Activated CD8-positive, alpha-beta T cell treated with anti-CD3 and anti-CD28 coated beads for 36 hours (primary cell): Measurements from ENCODE around the gene NBPF11. TPM values are rescaled to one million over a fixed set of nuclear protein-coding genes. Genes with fewer than 3 reads are reported as not detected.
"Not testable (repeated sequence)": the region's sequence is repeated elsewhere in the genome, so short reads cannot be mapped to it uniquely, and the experiment has no call there.

Experiments
- ATAC-seq: fragments of 200-7000 bp; cut with Tn5 transposase; one replicate; pipeline ENCODE4 v1.10.0; 2021; ENCODE audit warnings: mild to moderate bottlenecking, moderate library complexity
- CTCF ChIA-PET: fragments of 350-600 bp; sonication (Branson Sonifier 250); formaldehyde crosslinking; loops from one replicate; lab custom pipeline; 2021; ENCODE audit warnings: antibody characterized with exemption; lab: Charles Lee
- POLR2A ChIA-PET: fragments of 350-600 bp; sonication (Branson Sonifier 250); formaldehyde crosslinking; loops from one replicate; lab custom pipeline; 2021; ENCODE audit warnings: antibody characterized with exemption; lab: Charles Lee
- DNase-seq: peaks from one replicate; pipeline ENCODE4 v3.0.0-alpha.2; 2020
- H3K27ac Mint-ChIP-seq: one replicate; pipeline ENCODE4 v1.8.0; 2021; ENCODE audit warnings: mild to moderate bottlenecking, mixed read lengths
- H3K27me3 Mint-ChIP-seq: one replicate; pipeline ENCODE4 v1.8.0; 2021; ENCODE audit warnings: mixed read lengths
- H3K36me3 Mint-ChIP-seq: one replicate; pipeline ENCODE4 v1.8.0; 2021; ENCODE audit warnings: low read depth, mixed read lengths
- H3K4me1 Mint-ChIP-seq: one replicate; pipeline ENCODE4 v1.8.0; 2021; ENCODE audit warnings: low read depth, mixed read lengths
- H3K4me3 Mint-ChIP-seq: one replicate; pipeline ENCODE4 v1.8.0; 2021; ENCODE audit warnings: mild to moderate bottlenecking, moderate library complexity, mixed read lengths
- H3K9me3 Mint-ChIP-seq: one replicate; pipeline ENCODE4 v1.8.0; 2021; ENCODE audit warnings: mixed read lengths
- intact Hi-C: fragments of 100-400 bp; cut with micrococcal nuclease; formaldehyde crosslinking; loops from one replicate; pipeline ENCODE4 v1.10.0; 2022
- total RNA-seq, 2 experiments: library from RNA; stranded (reverse); gene quantifications; one replicate each; pipeline ENCODE4 v1.2.3, GENCODE V29; 2021

NBPF11 gene, protein sequence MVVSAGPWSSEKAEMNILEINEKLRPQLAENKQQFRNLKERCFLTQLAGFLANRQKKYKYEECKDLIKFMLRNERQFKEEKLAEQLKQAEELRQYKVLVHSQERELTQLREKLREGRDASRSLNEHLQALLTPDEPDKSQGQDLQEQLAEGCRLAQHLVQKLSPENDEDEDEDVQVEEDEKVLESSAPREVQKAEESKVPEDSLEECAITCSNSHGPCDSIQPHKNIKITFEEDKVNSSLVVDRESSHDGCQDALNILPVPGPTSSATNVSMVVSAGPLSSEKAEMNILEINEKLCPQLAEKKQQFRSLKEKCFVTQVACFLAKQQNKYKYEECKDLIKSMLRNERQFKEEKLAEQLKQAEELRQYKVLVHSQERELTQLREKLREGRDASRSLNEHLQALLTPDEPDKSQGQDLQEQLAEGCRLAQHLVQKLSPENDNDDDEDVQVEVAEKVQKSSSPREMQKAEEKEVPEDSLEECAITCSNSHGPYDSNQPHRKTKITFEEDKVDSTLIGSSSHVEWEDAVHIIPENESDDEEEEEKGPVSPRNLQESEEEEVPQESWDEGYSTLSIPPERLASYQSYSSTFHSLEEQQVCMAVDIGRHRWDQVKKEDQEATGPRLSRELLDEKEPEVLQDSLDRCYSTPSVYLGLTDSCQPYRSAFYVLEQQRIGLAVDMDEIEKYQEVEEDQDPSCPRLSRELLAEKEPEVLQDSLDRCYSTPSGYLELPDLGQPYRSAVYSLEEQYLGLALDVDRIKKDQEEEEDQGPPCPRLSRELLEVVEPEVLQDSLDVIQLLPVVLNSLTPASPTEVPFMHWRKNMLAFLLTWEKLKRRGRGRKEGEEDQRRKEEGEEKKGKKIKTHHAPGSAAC
- total RNA-seq: 1 to 10 TPM; 5.6 to 7.2 TPM

DNA sequence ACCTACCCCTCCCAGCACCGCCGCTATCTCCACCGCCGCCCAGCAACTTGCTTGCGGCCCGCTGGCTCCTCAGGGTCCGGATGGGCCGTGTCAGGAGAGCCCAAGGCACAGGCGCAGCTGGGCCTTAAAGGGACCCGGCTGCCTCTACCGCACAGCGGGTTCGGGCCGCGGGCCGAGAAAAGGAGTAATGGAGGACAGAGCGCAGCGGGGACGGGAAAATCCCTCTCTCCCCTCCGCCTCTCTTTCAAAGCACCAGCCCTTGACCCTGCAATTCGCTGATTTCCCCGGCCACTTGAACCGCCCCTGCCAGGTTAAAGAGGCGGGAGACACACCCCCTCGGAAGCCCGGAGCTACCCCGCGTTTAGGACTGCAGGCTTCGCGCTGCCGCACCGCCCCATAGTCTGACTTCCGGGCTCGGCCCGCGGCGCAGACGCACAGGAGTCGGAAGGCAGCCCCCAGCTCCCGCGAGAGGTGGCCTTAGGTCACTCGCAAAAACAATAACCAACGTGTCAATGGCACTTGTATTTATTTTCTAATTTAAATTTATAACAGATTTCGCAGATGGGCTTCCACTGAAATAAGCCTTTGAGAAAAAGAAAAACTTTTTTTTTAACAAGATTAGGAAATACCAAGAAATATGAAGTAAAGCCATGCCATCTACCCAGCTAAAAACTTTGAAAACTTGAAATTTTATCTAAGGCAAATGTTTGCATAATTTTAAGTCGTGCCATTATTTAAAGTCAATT is at the start of gene NBPF11:
TSS of gene NBPF11 (minus strand) at position 371 of the 746 bp plus-strand sequence. CDS start 25,278 bp downstream, outside the sequence.
- CTCF ChIA-PET, H3K9me3 Mint-ChIP-seq, H3K27me3 Mint-ChIP-seq, H3K36me3 Mint-ChIP-seq, intact Hi-C loops: not testable (repeated sequence)
- Mint-ChIP-seq H3K4me1 (peaks cover 13% of the 10 kb centered on the region), H3K27ac (peak within 1 kb of the TSS; percentile 89), H3K4me3 (peak within 1 kb of the TSS; percentile 93)
- DNase-seq (peak; percentile 90), ATAC-seq (peak; percentile 98)
- POLR2A ChIA-PET: interaction anchor here (1.8 kb wide), 1 partner anchor 182 kb away, joined by 8 read pairs; no protein-coding TSS in a partner anchor

DNA sequence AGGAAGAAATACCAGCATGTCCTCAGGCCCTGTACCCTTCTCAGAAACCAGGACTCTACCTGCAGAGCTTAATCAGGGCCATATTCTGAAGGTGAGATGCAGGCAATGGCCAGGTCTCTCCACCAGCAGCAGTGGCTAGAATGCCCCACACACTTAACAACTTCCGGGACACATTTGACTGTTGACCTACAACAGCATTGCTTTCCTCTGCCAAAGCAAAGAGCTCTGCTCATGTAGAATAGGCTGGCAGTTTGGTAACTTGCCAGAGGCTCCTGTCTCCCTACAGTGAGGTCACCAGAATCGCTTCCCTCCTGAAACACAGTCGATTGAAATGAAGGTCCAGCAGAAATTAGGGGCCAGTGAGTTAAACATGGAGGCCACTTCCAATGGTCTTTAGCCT is 45.3 kb upstream of the NBPF11 start:
- DNase-seq, intact Hi-C loops, H3K27me3 Mint-ChIP-seq, H3K36me3 Mint-ChIP-seq, H3K4me1 Mint-ChIP-seq, CTCF ChIA-PET, H3K27ac Mint-ChIP-seq, POLR2A ChIA-PET, H3K9me3 Mint-ChIP-seq, H3K4me3 Mint-ChIP-seq: not testable (repeated sequence)
- peak; percentile 24 for ATAC-seq

DNA sequence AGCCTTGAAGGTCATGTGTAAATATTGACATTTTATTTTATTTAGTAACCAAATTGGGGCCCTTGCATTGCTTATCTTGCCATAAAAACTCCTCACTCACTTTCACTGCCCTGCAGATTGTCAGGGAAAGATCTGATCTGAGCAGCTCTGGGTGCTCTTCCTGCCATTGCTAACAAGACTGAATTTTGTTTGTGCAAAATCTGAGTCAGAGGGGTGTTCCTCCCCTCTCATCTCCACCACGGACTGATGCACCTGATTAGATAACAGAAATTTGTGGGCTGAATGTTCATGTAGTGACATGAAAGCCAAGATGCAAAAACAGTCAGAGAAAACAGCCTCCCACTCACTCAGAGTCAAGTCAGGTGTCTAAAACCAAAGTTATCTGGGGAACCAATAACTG is 44.9 kb upstream of the NBPF11 start:
- H3K4me1 Mint-ChIP-seq, intact Hi-C loops, H3K27me3 Mint-ChIP-seq, DNase-seq, H3K27ac Mint-ChIP-seq, H3K36me3 Mint-ChIP-seq, H3K9me3 Mint-ChIP-seq, POLR2A ChIA-PET, CTCF ChIA-PET, H3K4me3 Mint-ChIP-seq: not testable (repeated sequence)
- ATAC-seq: peak; percentile 86

DNA sequence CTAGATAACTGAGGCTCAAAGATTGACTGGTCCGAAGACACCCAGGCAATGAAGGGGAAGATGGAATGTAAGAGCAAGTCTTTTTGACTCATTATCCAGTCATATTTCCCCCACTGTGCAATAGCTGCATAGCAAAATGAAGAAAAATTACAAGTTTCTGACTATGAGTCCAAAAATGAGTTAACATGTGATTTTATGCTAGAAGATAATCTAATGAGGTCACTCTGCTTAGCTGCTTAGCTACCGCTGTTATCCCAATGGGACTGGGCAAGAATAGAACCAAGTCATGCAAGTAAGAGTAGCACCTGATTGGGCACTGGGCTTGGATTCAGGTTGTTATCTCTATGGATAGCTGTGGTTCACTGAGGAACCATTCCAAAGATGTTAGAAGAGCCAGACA is 43.0 kb upstream of the NBPF11 start:
- DNase-seq, H3K27ac Mint-ChIP-seq, intact Hi-C loops, ATAC-seq, H3K4me3 Mint-ChIP-seq, H3K4me1 Mint-ChIP-seq, POLR2A ChIA-PET, H3K9me3 Mint-ChIP-seq, H3K36me3 Mint-ChIP-seq, H3K27me3 Mint-ChIP-seq, CTCF ChIA-PET: not testable (repeated sequence)

DNA sequence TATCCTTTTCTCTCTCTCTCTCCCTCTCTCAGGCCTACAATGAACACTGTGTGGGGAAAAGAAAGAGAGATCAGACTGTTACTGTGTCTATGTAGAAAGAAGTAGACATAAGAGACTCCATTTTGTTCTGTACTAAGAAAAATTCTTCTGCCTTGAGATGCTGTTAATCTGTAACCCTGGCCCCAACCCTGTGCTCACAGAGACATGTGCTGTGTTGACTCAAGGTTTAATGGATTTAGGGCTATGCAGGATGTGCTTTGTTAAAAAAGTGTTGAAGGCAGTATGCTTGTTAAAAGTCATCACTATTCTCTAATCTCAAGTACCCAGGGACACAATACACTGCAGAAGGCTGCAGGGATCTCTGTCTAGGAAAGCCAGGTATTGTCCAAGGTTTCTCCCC is 36.7 kb upstream of the NBPF11 start:
- H3K4me1 Mint-ChIP-seq, H3K4me3 Mint-ChIP-seq, DNase-seq, H3K9me3 Mint-ChIP-seq, H3K27me3 Mint-ChIP-seq, ATAC-seq, POLR2A ChIA-PET, H3K36me3 Mint-ChIP-seq, H3K27ac Mint-ChIP-seq, CTCF ChIA-PET, intact Hi-C loops: not testable (repeated sequence)

DNA sequence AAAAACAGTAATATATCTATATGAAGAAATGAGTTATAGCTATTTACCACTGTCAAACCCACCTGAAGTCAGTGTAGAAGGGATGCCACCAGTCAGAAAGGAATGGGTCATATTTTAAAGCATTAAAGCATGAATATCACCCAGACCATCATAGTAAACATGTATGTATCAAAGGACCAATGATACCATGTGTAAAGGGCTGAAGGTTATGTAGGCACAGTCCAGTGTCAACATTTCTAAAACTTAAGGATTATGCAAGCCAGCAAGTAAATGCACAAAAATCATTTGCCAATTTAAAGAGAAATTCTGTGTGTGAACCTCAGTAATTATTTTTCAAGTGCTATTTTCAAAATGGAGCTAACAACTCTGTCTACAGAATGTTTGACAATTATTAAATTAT is 26.6 kb upstream of the NBPF11 start:
- H3K4me1 Mint-ChIP-seq, DNase-seq, H3K36me3 Mint-ChIP-seq, H3K9me3 Mint-ChIP-seq, POLR2A ChIA-PET, H3K4me3 Mint-ChIP-seq, H3K27me3 Mint-ChIP-seq, ATAC-seq, intact Hi-C loops, H3K27ac Mint-ChIP-seq, CTCF ChIA-PET: not testable (repeated sequence)

DNA sequence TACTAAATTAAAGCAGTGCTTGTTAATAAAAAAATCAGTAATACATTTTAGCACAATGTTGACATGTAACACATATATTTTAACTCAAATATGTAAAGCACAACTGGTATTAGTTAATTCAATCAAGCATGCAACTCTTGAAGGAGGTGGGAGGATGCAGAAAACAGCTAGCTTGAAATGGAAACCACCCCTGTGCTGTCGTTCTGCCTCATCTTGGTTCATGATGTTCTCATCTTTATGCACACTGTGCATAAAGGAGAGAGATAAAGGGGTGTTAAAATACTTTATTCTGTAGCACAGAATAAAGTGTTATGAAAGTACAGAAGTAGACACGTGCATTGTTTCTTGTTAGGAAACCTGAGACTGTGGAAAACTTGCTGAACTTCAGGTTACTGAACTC is 23.3 kb upstream of the NBPF11 start:
- H3K36me3 Mint-ChIP-seq, CTCF ChIA-PET, H3K4me3 Mint-ChIP-seq: not testable (repeated sequence)

DNA sequence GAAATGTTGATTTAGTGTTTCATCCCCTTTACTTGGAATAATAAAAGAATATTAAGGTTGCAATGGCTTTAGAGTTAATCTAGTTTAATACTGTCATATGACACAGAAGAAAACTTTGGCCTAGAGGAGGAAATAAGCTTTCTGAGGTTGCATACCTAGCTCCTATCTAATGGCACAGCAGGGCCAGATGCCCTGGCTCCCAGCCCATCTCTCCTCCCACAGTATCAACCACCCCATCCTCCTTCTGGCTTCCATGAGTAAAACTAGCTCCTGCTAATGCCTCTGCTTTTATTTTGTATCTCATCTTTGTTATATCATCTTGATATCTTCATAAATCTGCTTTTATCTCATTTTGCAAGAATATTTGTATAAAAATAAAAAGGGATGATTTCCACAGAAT is 19.9 kb upstream of the NBPF11 start:
- H3K4me1 Mint-ChIP-seq, POLR2A ChIA-PET, H3K4me3 Mint-ChIP-seq, DNase-seq, intact Hi-C loops, ATAC-seq, H3K9me3 Mint-ChIP-seq, H3K27ac Mint-ChIP-seq, CTCF ChIA-PET, H3K36me3 Mint-ChIP-seq, H3K27me3 Mint-ChIP-seq: not testable (repeated sequence)

More for the DNA sequence above, 23.3 kb upstream of the NBPF11 start:
- ATAC-seq, H3K4me1 Mint-ChIP-seq, POLR2A ChIA-PET, DNase-seq, H3K9me3 Mint-ChIP-seq, H3K27me3 Mint-ChIP-seq, H3K27ac Mint-ChIP-seq, intact Hi-C loops: not testable (repeated sequence)
